WTC11 (cell line): ENCODE measurements around the gene GRIN2A.

ENCODE experiments used
- ESRRA ChIP-seq: sonication (generic); formaldehyde crosslinking; IDR thresholded peaks from 2 replicates; pipeline ENCODE4 v1.8.1; 2022; ENCODE audit warnings: mild to moderate bottlenecking, missing genetic modification reagents, borderline replicate concordance
- NR2C2 ChIP-seq: sonication (generic); formaldehyde crosslinking; IDR thresholded peaks from 2 replicates; pipeline ENCODE4 v1.8.0; 2022; ENCODE audit warnings: mild to moderate bottlenecking, missing genetic modification reagents
- SMAD3 ChIP-seq: sonication (generic); formaldehyde crosslinking; IDR thresholded peaks from 2 replicates; pipeline ENCODE4 v1.8.0; 2022; ENCODE audit warnings: missing genetic modification reagents, mild to moderate bottlenecking, borderline replicate concordance
- ZNF121 ChIP-seq: sonication (generic); formaldehyde crosslinking; IDR thresholded peaks from 2 replicates; pipeline ENCODE4 v1.8.0; 2023; ENCODE audit warnings: missing genetic modification reagents
- TF ChIP-seq, protein P1 (sequence below): fragments of 200-600 bp; IDR thresholded peaks from 2 replicates; pipeline ENCODE4 v1.8.0; 2022; ENCODE audit warnings: antibody characterized with exemption
- TF ChIP-seq, protein P2 (sequence below): sonication (generic); formaldehyde crosslinking; IDR thresholded peaks from 2 replicates; pipeline ENCODE4 v1.8.1; 2023; ENCODE audit warnings: mild to moderate bottlenecking, moderate library complexity, missing genetic modification reagents
- TF ChIP-seq, protein P3 (sequence below): sonication (generic); formaldehyde crosslinking; IDR thresholded peaks from 2 replicates; pipeline ENCODE4 v1.8.1; 2023; ENCODE audit warnings: mild to moderate bottlenecking, missing genetic modification reagents, borderline replicate concordance
- TF ChIP-seq, protein P4 (sequence below): sonication (generic); formaldehyde crosslinking; IDR thresholded peaks from 2 replicates; pipeline ENCODE4 v1.8.1; 2022; ENCODE audit warnings: low read depth, missing genetic modification reagents, borderline replicate concordance
- TF ChIP-seq, protein P5 (sequence below): sonication (generic); formaldehyde crosslinking; IDR thresholded peaks from 2 replicates; pipeline ENCODE4 v1.8.0; 2022; ENCODE audit warnings: mild to moderate bottlenecking, missing genetic modification reagents

DNA sequence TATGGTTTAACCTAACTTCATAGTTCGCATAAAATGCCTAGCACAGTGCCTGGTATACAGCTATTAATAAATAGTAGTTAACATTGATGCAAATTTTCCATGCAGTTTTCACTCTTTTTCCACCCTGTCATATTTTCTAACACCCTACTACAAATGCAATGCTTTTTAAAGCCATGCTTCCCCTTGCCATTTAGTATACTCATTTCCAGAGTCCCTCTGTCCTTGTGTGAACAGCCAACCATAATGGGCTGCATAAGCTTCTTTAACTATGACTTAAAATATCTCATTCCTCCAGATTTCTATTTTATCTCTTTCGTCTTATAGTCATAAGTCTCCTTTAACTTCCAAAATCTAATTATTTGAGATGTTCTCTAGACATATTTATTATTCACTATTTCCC lies 284.1 kb downstream of the GRIN2A start:
- TF ChIP-seq, protein P1, sequence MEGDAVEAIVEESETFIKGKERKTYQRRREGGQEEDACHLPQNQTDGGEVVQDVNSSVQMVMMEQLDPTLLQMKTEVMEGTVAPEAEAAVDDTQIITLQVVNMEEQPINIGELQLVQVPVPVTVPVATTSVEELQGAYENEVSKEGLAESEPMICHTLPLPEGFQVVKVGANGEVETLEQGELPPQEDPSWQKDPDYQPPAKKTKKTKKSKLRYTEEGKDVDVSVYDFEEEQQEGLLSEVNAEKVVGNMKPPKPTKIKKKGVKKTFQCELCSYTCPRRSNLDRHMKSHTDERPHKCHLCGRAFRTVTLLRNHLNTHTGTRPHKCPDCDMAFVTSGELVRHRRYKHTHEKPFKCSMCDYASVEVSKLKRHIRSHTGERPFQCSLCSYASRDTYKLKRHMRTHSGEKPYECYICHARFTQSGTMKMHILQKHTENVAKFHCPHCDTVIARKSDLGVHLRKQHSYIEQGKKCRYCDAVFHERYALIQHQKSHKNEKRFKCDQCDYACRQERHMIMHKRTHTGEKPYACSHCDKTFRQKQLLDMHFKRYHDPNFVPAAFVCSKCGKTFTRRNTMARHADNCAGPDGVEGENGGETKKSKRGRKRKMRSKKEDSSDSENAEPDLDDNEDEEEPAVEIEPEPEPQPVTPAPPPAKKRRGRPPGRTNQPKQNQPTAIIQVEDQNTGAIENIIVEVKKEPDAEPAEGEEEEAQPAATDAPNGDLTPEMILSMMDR, result no peak
- TF ChIP-seq ESRRA (CRISPR knock-in tag), result no peak
- TF ChIP-seq, protein P2, sequence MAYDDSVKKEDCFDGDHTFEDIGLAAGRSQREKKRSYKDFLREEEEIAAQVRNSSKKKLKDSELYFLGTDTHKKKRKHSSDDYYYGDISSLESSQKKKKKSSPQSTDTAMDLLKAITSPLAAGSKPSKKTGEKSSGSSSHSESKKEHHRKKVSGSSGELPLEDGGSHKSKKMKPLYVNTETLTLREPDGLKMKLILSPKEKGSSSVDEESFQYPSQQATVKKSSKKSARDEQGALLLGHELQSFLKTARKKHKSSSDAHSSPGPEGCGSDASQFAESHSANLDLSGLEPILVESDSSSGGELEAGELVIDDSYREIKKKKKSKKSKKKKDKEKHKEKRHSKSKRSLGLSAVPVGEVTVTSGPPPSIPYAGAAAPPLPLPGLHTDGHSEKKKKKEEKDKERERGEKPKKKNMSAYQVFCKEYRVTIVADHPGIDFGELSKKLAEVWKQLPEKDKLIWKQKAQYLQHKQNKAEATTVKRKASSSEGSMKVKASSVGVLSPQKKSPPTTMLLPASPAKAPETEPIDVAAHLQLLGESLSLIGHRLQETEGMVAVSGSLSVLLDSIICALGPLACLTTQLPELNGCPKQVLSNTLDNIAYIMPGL (CRISPR knock-in tag), result no peak
- no peak for TF ChIP-seq NR2C2 (CRISPR knock-in tag)
- TF ChIP-seq, protein P3, sequence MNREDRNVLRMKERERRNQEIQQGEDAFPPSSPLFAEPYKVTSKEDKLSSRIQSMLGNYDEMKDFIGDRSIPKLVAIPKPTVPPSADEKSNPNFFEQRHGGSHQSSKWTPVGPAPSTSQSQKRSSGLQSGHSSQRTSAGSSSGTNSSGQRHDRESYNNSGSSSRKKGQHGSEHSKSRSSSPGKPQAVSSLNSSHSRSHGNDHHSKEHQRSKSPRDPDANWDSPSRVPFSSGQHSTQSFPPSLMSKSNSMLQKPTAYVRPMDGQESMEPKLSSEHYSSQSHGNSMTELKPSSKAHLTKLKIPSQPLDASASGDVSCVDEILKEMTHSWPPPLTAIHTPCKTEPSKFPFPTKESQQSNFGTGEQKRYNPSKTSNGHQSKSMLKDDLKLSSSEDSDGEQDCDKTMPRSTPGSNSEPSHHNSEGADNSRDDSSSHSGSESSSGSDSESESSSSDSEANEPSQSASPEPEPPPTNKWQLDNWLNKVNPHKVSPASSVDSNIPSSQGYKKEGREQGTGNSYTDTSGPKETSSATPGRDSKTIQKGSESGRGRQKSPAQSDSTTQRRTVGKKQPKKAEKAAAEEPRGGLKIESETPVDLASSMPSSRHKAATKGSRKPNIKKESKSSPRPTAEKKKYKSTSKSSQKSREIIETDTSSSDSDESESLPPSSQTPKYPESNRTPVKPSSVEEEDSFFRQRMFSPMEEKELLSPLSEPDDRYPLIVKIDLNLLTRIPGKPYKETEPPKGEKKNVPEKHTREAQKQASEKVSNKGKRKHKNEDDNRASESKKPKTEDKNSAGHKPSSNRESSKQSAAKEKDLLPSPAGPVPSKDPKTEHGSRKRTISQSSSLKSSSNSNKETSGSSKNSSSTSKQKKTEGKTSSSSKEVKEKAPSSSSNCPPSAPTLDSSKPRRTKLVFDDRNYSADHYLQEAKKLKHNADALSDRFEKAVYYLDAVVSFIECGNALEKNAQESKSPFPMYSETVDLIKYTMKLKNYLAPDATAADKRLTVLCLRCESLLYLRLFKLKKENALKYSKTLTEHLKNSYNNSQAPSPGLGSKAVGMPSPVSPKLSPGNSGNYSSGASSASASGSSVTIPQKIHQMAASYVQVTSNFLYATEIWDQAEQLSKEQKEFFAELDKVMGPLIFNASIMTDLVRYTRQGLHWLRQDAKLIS, result no peak
- TF ChIP-seq, protein P4, sequence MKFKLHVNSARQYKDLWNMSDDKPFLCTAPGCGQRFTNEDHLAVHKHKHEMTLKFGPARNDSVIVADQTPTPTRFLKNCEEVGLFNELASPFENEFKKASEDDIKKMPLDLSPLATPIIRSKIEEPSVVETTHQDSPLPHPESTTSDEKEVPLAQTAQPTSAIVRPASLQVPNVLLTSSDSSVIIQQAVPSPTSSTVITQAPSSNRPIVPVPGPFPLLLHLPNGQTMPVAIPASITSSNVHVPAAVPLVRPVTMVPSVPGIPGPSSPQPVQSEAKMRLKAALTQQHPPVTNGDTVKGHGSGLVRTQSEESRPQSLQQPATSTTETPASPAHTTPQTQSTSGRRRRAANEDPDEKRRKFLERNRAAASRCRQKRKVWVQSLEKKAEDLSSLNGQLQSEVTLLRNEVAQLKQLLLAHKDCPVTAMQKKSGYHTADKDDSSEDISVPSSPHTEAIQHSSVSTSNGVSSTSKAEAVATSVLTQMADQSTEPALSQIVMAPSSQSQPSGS (CRISPR knock-in tag), result no peak
- no peak for TF ChIP-seq SMAD3 (CRISPR knock-in tag)
- no peak for TF ChIP-seq ZNF121 (CRISPR knock-in tag)
- TF ChIP-seq, protein P5, sequence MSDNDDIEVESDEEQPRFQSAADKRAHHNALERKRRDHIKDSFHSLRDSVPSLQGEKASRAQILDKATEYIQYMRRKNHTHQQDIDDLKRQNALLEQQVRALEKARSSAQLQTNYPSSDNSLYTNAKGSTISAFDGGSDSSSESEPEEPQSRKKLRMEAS (CRISPR knock-in tag), result no peak
